ENCODE measurements around the gene PTGDR2.
A peak's percentile ranks its signal among the peaks of the same experiment; 100 is the strongest.

PTGDR2 gene

GRCh38 chr11:60855726-60856633 lies at the start of gene PTGDR2:
TSS of gene PTGDR2 (minus strand) at chr11:60855950. CDS start at chr11:60853722, 2,228 bp downstream.
- DNase-seq = no peak

DNA sequence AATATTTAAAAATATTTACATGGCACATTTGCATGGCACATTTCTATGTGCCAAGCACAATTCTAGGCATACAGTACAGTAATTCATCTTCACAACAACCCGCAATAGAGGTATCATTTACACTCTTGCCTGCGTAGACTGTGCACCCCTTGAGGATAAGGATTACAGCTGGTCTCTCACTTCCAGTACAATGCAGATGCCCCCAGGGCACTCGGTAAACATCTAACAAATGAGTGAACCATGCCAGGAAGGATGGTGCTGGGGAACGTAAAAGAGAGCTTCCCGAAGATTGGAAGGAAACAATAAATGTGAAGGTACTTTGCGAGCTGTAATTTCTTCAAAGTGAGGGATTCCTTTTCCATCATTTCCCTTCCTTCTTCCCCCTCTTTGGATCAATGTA lies 49.3 kb upstream of the PTGDR2 start:
- DNase-seq = no peak

- no peak for DNase-seq
Measured at GRCh38 chr11:60902625-60903024, 46.9 kb upstream of the PTGDR2 start.

- no peak for DNase-seq
Measured at GRCh38 chr11:60900673-60901404, 45.1 kb upstream of the PTGDR2 start.

DNA sequence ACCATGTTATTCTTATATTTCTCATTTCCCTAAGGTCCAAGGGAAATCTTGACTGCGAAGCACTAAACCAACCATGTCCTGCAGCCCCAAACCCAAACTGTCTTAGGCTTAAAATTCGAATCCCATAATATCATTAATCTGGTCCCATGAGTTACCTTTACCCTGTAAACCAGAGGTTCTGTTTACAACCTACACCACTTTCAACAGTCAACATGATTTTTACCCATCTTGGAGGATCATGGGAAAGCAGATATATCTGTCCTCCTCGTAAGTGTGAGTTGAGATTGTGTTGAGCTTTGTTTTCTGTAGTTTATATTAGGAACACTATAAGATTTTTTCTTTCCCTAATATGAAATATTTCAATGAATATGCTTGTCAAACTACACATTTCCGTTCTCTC lies 44.2 kb upstream of the PTGDR2 start:
- DNase-seq = no peak

DNA sequence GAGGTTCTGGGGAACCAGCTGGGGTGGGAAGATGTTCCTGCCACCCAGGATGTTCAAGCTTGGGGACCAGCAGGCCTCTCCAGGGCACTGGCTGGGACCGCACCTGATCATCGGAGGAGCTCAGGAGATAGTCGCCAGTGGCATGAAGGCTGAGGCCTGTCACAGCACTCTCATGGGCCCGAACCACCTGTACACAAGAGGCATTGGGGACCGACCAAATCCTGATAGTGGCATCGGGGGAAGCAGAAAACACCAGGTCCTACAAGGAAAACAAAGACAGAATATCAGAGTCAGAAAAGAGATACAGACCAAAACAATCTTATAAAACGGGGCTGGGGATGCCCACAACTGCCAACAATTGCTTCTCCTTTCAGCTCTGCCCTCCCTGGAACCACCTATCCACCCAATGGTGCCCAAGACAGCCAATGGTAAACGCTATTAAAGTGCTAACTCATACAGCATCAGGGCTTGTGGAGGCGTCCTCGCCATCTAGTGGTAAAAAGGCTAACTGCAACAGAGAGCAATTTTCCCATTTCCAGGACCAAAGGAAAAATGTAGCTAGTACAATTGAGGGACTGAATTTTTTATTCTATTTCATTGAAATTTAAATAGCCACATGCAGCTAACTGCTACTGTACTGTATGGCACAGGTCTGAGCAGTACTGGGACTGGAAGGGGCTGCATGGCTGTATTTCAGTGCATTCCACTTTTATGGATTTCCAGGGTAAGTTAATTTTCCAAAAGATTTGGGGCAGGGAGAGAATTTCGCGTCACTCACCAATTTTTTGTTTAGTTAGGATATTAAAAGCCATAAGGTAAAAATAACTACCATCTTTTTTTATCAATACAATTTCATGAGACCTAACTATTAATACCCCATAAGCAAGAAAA lies 43.5 kb upstream of the PTGDR2 start:
- peak; percentile 53 for DNase-seq

DNA sequence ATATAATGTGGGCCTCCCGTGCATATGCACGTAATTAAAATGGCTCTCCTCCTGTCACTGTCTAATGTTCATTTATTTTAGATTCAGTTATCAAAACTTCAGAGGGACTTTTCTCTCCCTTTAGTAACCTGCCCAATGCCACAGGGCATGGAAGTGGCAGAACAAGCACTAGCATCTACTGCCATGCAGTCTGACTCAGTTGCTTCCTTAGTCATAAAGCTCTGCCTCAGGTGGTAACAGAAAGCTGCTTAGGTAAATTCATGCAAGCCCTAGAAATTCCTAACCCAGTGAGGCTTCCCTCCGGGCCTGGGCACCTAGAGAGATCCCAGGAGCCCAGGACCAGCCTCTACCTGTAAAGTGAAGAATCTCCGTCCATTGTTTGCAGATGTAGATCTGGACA lies 41.7 kb upstream of the PTGDR2 start:
- no peak for DNase-seq

DNA sequence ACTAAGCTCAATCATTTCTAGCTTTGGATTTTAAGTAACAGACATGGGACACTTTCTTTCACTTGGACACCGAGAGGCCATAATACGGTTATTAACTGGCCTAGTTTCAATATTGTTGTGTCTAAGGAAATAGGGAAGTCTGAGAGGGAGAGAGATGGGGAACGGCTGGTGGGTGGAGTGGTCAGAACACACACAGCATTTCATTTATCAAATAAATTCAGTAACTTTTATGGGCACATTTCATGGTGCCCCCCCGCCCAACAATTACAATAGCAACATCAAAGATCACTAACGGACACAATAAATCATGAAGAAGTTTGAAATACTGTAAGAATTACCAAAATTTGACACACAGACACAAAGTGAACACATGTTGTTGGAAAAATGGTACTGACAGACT lies 39.9 kb upstream of the PTGDR2 start:
- DNase-seq = no peak

DNA sequence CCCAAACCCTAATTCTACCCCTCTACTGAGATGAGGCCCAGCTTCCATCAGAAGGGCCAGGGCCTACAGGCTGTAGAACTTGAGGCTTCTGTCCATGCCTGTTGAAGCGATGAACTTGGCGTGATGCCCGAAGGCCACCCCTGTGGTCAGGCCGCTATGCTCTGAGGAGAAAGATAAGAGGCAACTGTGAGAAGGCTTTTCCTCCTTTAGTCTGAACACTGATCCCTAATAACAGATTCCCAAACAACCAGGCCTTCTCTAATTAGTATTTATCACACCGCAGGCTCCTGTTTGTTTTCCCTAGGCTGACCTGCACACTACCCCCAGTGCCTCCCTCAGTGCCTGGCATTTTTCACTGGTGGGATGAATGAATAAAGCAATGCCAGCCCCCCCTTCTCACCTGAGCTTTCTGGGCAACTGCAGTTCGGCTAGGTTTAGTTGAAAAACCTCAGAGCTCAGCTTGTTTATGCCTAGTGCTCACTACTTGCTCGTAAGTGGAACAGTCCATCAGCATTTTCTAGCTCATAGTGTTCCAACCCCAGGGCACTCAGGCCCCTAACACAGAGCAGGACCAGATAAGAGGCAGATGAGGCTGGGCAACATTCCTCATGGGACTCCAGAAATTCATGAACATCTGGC lies 35.5 kb upstream of the PTGDR2 start:
- DNase-seq = no peak

DNA sequence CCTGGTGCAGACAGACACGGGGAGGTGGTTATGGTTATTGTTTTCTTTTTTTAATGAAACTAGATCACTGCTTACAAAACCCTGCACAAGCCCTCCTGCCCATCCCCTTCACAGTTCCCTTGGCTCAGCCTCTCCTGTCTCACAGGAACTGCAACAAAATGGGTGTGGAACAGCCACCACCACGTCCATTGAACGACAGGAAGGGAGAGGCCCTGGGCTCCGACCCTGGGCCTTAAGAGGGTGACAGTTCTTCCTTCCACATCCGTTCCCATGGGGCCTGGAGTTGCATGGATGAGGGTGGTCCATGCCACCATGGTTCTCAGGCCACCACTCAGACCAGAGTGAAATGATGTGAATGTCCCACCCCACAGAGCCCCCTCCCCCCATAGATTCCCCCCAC lies 34.9 kb upstream of the PTGDR2 start:
- no peak for DNase-seq

- no peak for DNase-seq
Measured at GRCh38 chr11:60889869-60890311, 34.1 kb upstream of the PTGDR2 start.

DNA sequence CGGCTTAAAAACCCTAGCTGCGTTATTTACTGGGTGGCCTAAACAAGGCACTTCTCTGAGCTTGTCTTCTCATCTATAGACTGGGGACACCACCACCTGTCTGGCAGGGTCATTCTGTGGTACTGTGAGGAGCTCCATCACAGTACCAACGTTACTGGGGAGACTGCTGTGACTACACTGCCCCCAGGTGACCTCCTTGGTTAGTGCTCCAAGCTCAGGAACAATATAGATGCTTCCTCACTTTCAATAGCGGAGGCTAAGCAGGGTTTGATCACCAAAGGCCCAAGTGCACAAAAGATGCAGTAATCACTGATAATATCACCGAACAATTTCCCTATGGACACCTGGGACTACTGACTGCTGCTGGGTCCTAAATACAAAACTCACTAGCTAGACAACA lies 31.8 kb upstream of the PTGDR2 start:
- peak; percentile 57 for DNase-seq

- DNase-seq = no peak
Measured at GRCh38 chr11:60880643-60881282, 25.0 kb upstream of the PTGDR2 start.

DNA sequence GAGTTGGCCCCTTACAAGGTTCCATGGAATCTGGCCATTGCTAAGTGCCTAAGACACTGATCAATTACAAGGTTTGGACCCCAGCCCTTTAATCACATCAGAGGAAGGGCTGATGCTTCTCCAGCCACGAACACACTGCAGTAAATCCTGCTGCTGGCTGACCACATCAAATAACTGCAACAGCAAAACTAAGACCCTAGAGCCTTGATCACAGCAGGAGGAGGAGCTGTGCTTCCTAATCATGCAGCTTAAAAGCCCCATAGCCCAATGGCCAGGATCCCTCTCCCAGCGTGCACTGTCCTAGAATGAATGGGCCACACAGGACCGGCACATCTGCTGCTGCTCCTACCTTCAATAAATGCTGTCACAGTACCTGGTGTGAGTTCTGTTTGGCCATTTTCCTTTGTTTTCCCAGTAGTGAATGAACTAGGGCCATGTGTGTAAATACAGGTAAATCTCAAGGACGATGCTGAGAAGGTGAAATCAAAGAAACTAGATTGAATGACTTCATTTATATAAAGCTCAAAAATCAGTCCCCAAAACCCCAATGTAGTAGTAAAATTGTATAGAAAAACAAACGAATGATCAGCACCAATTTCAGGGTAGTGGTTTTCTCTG lies 24.3 kb upstream of the PTGDR2 start:
- no peak for DNase-seq

- no peak for DNase-seq
Measured at GRCh38 chr11:60879104-60879503, 23.4 kb upstream of the PTGDR2 start.

DNA sequence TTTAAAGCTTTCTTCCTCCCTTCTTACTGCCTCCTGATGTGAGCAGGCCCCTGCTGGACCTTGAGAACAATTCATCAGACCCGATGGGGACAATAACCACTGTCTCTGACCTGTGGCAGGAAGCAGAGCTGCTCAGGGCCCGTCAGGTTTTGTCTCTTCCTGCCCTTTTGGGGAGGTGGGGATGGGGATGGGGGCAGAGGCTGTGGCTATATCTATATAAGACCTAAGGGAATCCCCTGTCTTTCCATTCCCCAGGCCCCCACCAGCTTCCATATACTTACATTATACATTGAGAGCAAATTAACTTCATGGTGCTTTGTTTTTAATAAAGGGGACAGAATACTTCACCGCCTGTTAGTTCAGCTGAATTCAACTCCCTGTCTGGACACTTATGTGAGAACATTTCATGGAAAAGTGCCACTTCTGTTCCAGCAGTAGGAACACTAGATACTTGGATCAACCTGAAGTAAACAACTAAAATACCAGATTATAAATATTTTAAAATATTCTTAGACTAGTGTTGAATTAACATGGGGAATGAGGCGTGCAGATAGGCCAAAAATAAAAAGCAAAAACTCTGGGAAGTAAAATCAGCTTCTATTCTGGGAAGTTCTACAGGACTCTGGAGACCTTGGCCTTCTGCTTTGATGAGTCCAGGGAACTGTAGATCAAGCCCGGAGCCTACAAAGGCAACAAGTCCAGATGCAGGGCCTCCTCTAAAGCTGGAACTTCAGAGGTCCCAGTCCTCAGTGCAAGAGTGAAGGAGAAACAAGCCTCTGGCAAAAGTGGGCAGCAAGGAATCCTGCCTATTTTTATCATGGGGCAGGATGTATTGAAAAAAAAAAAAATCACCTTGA lies 22.7 kb upstream of the PTGDR2 start:
- DNase-seq = no peak

GRCh38 chr11:60876168-60876485 lies 20.4 kb upstream of the PTGDR2 start:
- DNase-seq = no peak

GRCh38 chr11:60875366-60876167 lies 19.8 kb upstream of the PTGDR2 start:
- DNase-seq = no peak

GRCh38 chr11:60874421-60875365 lies 18.9 kb upstream of the PTGDR2 start:
- no peak for DNase-seq
